GM12891 (cell line): ENCODE measurements around the gene FBXL7.

ENCODE experiments used
- PAX5 ChIP-seq: IDR thresholded peaks from 2 replicates; pipeline ENCODE4 v1.6.1; 2011; ENCODE audit warnings: low read length, moderate library complexity, mild to moderate bottlenecking; ENCODE audit not compliant: insufficient read depth, severe bottlenecking
- POLR2A ChIP-seq: IDR thresholded peaks from 2 replicates; pipeline ENCODE4 v1.6.1; 2011; ENCODE audit warnings: low read depth, low read length, control low read depth
- POLR2AphosphoS5 ChIP-seq: IDR thresholded peaks from 2 replicates; pipeline ENCODE4 v1.6.1; 2011; ENCODE audit warnings: low read depth, low read length, control low read depth
- SPI1 ChIP-seq: IDR thresholded peaks from 2 replicates; pipeline ENCODE4 v1.6.1; 2011; ENCODE audit warnings: low read depth, low read length, control low read depth
- TAF1 ChIP-seq: IDR thresholded peaks from 2 replicates; pipeline ENCODE4 v1.6.1; 2011; ENCODE audit warnings: low read depth, low read length, control low read depth

GRCh38 chr5:15798006-15798405, 298.0 kb downstream of the FBXL7 start:
- TF ChIP-seq POLR2A: no peak
- no peak for TF ChIP-seq PAX5
- TF ChIP-seq SPI1: no peak
- no peak for TF ChIP-seq POLR2AphosphoS5
- TF ChIP-seq TAF1: no peak
